B cell (primary cell): Measurements from ENCODE around the gene MRPS23. TPM values are rescaled to one million over a fixed set of nuclear protein-coding genes. Genes with fewer than 3 reads are reported as not detected.

Source experiments
- ATAC-seq: fragments of 200-7000 bp; cut with Tn5 transposase; one replicate; pipeline ENCODE4 v1.10.0; 2021; ENCODE audit warnings: low read depth, mild to moderate bottlenecking, moderate number of reproducible peaks, moderate library complexity
- CTCF ChIA-PET: fragments of 350-600 bp; sonication (Branson Sonifier 250); formaldehyde crosslinking; loops from one replicate; lab custom pipeline; 2021; ENCODE audit warnings: antibody characterized with exemption, inconsistent platforms; lab: Charles Lee
- POLR2A ChIA-PET: fragments of 350-600 bp; sonication (Branson Sonifier 250); formaldehyde crosslinking; loops from one replicate; lab custom pipeline; 2021; ENCODE audit warnings: antibody characterized with exemption; lab: Charles Lee
- DNase-seq: peaks from one replicate; pipeline ENCODE4 v3.0.0; 2013
- H2AFZ ChIP-seq: 2 replicates; pipeline ENCODE4 v1.6.1; 2012; ENCODE audit warnings: mild to moderate bottlenecking, low read depth, low read length; ENCODE audit not compliant: insufficient read depth, poor library complexity, severe bottlenecking
- H3K27ac ChIP-seq, 2 donors: 1 replicate in 1 of 2; 2 replicates in 1 of 2; pipeline ENCODE4 v1.5.1; 2012 to 2013; ENCODE audit warnings: low read length in 2 of 2, mild to moderate bottlenecking in 2 of 2, moderate library complexity in 1 of 2
- H3K27me3 ChIP-seq, 4 experiments: fragments of 200-600 bp in 1 of 4; sonication (generic) in 1 of 4; replicated peaks in 1 of 4; 1 replicate in 2 of 4; 2 replicates in 2 of 4; pipeline versions ENCODE4 v1.6.1 to v1.7.0; 2013 to 2016; ENCODE audit warnings: low read length in 3 of 4, mild to moderate bottlenecking in 2 of 4, mixed read lengths in 1 of 4, moderate library complexity in 1 of 4; ENCODE audit not compliant: insufficient read depth in 4 of 4, control insufficient read depth in 3 of 4; ENCODE audit errors: control extremely low read depth in 1 of 4
- H3K36me3 ChIP-seq, 2 experiments: replicated peaks in 1 of 2; 1 replicate in 1 of 2; 2 replicates in 1 of 2; pipeline versions ENCODE4 v1.6.1 to v1.7.1; 2013; ENCODE audit warnings: low read length in 1 of 2; ENCODE audit not compliant: insufficient read depth in 2 of 2, control insufficient read depth in 1 of 2; ENCODE audit errors: control extremely low read depth in 1 of 2, extremely low read depth in 1 of 2
- H3K4me1 ChIP-seq, 2 donors: fragments of 200-600 bp in 1 of 2; sonication (generic) in 1 of 2; 1 replicate in 1 of 2; 2 replicates in 1 of 2; pipeline versions ENCODE4 v1.5.1 to v1.6.1; 2013 to 2017; ENCODE audit warnings: low read length in 2 of 2; ENCODE audit not compliant: control insufficient read depth in 2 of 2, insufficient read depth in 2 of 2
- H3K4me2 ChIP-seq: replicated peaks from 2 replicates; pipeline ENCODE3; 2012; ENCODE audit warnings: mild to moderate bottlenecking, low read depth, low read length; ENCODE audit not compliant: poor library complexity, severe bottlenecking
- H3K4me3 ChIP-seq, 5 experiments: fragments of 200-600 bp in 1 of 5; sonication (generic) in 1 of 5; 1 replicate in 3 of 5; 2 replicates in 2 of 5; pipeline versions ENCODE4 v1.5.1 to v1.7.0; 2011 to 2016; ENCODE audit warnings: low read length in 4 of 5, mild to moderate bottlenecking in 4 of 5, low read depth in 2 of 5, control low read depth in 1 of 5, moderate library complexity in 1 of 5; ENCODE audit not compliant: insufficient read depth in 1 of 5; ENCODE audit errors: control extremely low read depth in 1 of 5, extremely low read depth in 1 of 5
- H3K79me2 ChIP-seq: fragments of 200-600 bp; sonication (generic); one replicate; pipeline ENCODE4 v1.6.0; 2016; ENCODE audit warnings: low read length; ENCODE audit not compliant: control insufficient read depth, insufficient read depth
- H3K9ac ChIP-seq: fragments of 200-600 bp; sonication (generic); 2 replicates; pipeline ENCODE4 v1.6.1; 2017; ENCODE audit warnings: mild to moderate bottlenecking, low read length, moderate library complexity
- H3K9me3 ChIP-seq, 3 donors: one replicate each; pipeline versions ENCODE4 v1.6.1 to v1.7.1; 2013; ENCODE audit warnings: low read length in 2 of 3; ENCODE audit not compliant: control insufficient read depth in 2 of 3, insufficient read depth in 1 of 3; ENCODE audit errors: control extremely low read depth in 1 of 3
- H4K20me1 ChIP-seq: 2 replicates; pipeline ENCODE4 v1.6.0; 2012; ENCODE audit warnings: mild to moderate bottlenecking, low read length; ENCODE audit not compliant: insufficient read depth, control insufficient read depth, poor library complexity, severe bottlenecking
- H3K27ac Mint-ChIP-seq: one replicate; pipeline ENCODE4 v1.8.0; 2021; ENCODE audit warnings: mixed read lengths
- H3K27me3 Mint-ChIP-seq: one replicate; pipeline ENCODE4 v1.8.0; 2021; ENCODE audit warnings: mixed read lengths
- H3K4me1 Mint-ChIP-seq: one replicate; pipeline ENCODE4 v1.8.0; 2021; ENCODE audit warnings: mixed read lengths
- H3K4me3 Mint-ChIP-seq: one replicate; pipeline ENCODE4 v1.8.0; 2021; ENCODE audit warnings: mixed read lengths
- H3K9me3 Mint-ChIP-seq: one replicate; pipeline ENCODE4 v1.8.0; 2022; ENCODE audit warnings: mixed read lengths; ENCODE audit not compliant: insufficient read depth
- CTCF ChIP-seq: fragments of 200-600 bp; IDR thresholded peaks from one replicate; pipeline ENCODE4 v1.8.0; 2022; ENCODE audit warnings: antibody characterized with exemption, mild to moderate bottlenecking
- EZH2 ChIP-seq: IDR thresholded peaks from 2 replicates; pipeline ENCODE4 v1.6.1; 2012; ENCODE audit warnings: borderline replicate concordance, low read depth, mild to moderate bottlenecking, moderate library complexity, low read length; ENCODE audit not compliant: insufficient read depth, poor library complexity, severe bottlenecking
- WGBS: methylation state at CpG from one replicate; pipeline ENCODE4 v1.1.5; 2013; ENCODE audit warnings: missing lambda C conversion rate; ENCODE audit not compliant: insufficient coverage; 5-methylcytosine and 5-hydroxymethylcytosine counted together
- intact Hi-C: fragments of 100-400 bp; cut with micrococcal nuclease; formaldehyde crosslinking; loops from one replicate; pipeline ENCODE4 v1.10.0; 2022
- polyA plus RNA-seq: library from polyadenylated mRNA; depleted of rRNA; stranded (reverse); fragments of >200 nt; gene quantifications from 2 replicates; pipeline ENCODE4 v1.2.3, GENCODE V29; 2012
- total RNA-seq, 2 donors: library from RNA; stranded (reverse); fragments of 120-200 nt in 1 of 2; gene quantifications; 1 replicate in 1 of 2; 2 replicates in 1 of 2; pipeline versions ENCODE4 v1.2.3 to v1.2.4, GENCODE V29; 2013 to 2022

The MRPS23 gene
- total and polyA plus RNA-seq, 2 donors (not counting 1 experiment from before 2014, with no cell fraction given), result 10.3 to 25.4 TPM

DNA sequence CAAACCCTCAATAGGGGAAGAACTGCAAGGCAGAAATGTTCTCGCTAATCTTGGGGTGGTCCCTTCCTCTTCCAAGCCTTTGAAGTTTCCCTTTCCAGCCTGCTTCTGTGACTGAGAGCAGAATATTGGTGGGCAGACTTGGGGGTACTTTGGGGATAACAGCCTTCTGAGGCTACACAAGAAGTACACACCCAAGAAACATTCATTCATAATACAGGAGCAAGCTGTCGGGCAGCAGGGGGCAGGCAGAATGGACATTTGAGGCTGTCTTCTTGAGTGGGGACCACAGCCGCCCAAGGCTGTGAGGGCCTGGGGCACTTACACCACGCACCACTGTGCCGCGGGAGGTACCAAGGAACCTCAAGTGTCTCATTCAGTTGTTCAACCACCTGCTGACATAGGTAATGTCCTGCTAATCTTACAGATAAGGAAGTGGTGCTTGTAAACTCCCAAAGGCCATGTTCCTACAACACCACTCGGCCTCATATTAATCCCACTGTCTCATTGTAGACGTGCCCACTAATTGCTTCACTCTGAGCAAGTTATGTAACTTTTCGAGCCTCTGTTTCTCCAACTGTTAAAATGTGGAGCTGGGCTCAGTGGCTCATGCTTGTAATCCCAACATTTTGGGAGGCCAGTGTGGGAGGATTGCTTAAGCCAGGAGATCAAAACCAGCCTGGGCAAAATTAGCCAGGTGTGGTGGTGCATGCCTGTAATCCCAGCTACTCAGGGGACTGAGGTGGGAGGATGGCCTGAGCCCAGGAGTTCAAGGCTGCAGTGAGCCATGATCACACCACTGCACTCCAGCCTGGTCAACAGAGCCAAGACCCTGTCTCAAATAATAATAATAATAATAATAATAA lies 2.5 kb upstream of the MRPS23 start:
- H3K4me1 Mint-ChIP-seq, result peaks cover 34% of the 10 kb centered on the region
- no peaks in the 10 kb centered on the region for H3K9me3 ChIP-seq
- no peak overlapping the region for H3K9ac ChIP-seq
- H3K4me3 ChIP-seq, result no peak overlapping the region
- H3K27me3 ChIP-seq, result peaks cover 0 to 4% (median 0%) of the 10 kb centered on the region in 4 experiments
- H2AFZ ChIP-seq, result no peak overlapping the region
- H3K4me1 ChIP-seq, result peaks cover 17 to 28% of the 10 kb centered on the region in 2 donors
- DNase-seq (no peak), ATAC-seq (no peak)
- H3K4me2 ChIP-seq, result no peak overlapping the region
- no peaks in the 10 kb centered on the region for H3K9me3 Mint-ChIP-seq
- CTCF ChIA-PET, result interaction anchor here (1.7 to 18.1 kb wide), 3 partner anchors 7 to 142 kb away, joined by 3 to 468 read pairs (median 40); partner anchors contain the start of gene VEZF1
- intact Hi-C loops, result loop anchor here (5.0 to 10.0 kb wide), 3 partner anchors 85 to 662 kb away; partner anchors contain the start of genes MKS1 and MTMR4
- peak overlapping the region; percentile 78 for H3K4me3 Mint-ChIP-seq
- WGBS, result 92% methylated on average over 7 of the region's 9 CpGs
- H3K36me3 ChIP-seq, result peaks cover 0 to 4% of the 10 kb centered on the region in 2 experiments
- POLR2A ChIA-PET, result interaction anchor here (0.6 kb wide), 1 partner anchor 148 kb away, joined by 3 read pairs; no protein-coding TSS in a partner anchor
- H3K27ac Mint-ChIP-seq, result peak overlapping the region; percentile 74
- peaks cover 15% of the 10 kb centered on the region for H4K20me1 ChIP-seq
- H3K79me2 ChIP-seq, result peaks cover 24% of the 10 kb centered on the region
- no peaks in the 10 kb centered on the region for H3K27me3 Mint-ChIP-seq
- TF ChIP-seq CTCF (no peak), EZH2 (no peak)
- H3K27ac ChIP-seq, result no peak overlapping the region
